Bronchial epithelial cell (primary cell): ENCODE measurements around the gene PGGHG. TPM values are rescaled to one million over a fixed set of nuclear protein-coding genes. Genes with fewer than 3 reads are reported as not detected.
"Not testable (repeated sequence)": the region's sequence is repeated elsewhere in the genome, so short reads cannot be mapped to it uniquely, and the experiment has no call there.

ENCODE experiments used
- DNase-seq: peaks from one replicate; pipeline ENCODE4 v3.0.0-alpha.2; 2010; ENCODE audit warnings: low read depth
- FAIRE-seq: peaks from 2 replicates; lab custom pipeline; 2011; peaks lifted over from hg19 to GRCh38; lab: Jason Lieb, UNC
- H3K27me3 ChIP-seq: 2 replicates; pipeline ENCODE4 v1.5.1; 2011; ENCODE audit warnings: low read length; ENCODE audit not compliant: control insufficient read depth, insufficient read depth
- H3K36me3 ChIP-seq: 2 replicates; pipeline ENCODE4 v1.5.1; 2011; ENCODE audit warnings: low read length; ENCODE audit not compliant: control insufficient read depth, insufficient read depth
- H3K4me3 ChIP-seq: 2 replicates; pipeline ENCODE4 v1.5.1; 2011; ENCODE audit warnings: mild to moderate bottlenecking, low read depth, low read length, control low read depth
- total RNA-seq: library from RNA; depleted of rRNA; stranded (reverse); fragments of >200 nt; gene quantifications from 2 replicates; pipeline ENCODE4 v1.2.1, GENCODE V29; 2014
- TF ChIP-seq, protein P1 (sequence below): IDR thresholded peaks from 2 replicates; pipeline ENCODE4 v1.5.1; 2011; ENCODE audit warnings: mild to moderate bottlenecking, moderate library complexity, low read length, control low read depth, inconsistent platforms; ENCODE audit not compliant: insufficient read depth, severe bottlenecking

The PGGHG gene
- total RNA-seq, 1 donor from 2014 or later, result 3.2 TPM

DNA sequence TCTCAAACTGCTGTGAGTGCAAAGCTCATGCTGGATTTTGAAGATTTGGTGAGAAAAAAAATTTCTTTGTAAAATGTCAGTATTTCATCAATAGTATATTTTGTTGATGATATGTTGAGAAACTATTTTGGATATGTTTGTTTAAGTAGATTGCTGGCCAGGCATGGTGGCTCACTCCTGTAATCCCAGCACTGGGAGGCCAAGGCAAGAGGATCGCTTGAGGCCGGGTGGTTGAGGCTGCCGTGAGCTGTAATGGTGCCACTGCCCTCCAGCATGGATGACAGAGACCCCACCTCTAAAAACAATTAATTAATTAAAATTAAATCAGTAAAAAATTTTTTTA, 38.6 kb downstream of the PGGHG start:
- Histone ChIP-seq H3K27me3 (no peaks in the 10 kb centered on the region), H3K36me3 (no peaks in the 10 kb centered on the region), H3K4me3 (no peak overlapping the region)
- no peak for FAIRE-seq
- TF ChIP-seq, protein P1, sequence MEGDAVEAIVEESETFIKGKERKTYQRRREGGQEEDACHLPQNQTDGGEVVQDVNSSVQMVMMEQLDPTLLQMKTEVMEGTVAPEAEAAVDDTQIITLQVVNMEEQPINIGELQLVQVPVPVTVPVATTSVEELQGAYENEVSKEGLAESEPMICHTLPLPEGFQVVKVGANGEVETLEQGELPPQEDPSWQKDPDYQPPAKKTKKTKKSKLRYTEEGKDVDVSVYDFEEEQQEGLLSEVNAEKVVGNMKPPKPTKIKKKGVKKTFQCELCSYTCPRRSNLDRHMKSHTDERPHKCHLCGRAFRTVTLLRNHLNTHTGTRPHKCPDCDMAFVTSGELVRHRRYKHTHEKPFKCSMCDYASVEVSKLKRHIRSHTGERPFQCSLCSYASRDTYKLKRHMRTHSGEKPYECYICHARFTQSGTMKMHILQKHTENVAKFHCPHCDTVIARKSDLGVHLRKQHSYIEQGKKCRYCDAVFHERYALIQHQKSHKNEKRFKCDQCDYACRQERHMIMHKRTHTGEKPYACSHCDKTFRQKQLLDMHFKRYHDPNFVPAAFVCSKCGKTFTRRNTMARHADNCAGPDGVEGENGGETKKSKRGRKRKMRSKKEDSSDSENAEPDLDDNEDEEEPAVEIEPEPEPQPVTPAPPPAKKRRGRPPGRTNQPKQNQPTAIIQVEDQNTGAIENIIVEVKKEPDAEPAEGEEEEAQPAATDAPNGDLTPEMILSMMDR, result no peak
- DNase-seq, result no peak

DNA sequence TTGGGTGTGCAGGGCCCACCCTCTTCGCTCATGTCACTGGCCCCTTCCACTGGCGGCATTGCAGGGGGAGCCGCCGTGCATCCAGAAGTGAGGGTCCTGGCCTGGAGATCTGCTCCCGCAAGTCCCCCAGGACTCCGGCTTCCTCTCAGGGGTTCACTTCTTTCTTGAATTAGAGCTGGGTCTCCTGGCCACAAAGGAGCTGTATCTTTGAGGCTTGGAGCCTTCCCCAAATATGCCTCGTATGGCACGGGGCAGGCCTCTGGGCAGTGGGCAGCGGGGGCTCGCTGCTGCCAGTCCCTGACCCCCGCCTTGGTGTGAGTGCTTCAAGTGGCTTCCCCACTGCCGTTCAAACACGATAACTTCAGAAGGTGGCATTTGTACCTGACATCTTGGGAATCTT, 39.1 kb downstream of the PGGHG start:
- DNase-seq, result no peak
- TF ChIP-seq, protein P1, result no peak
- Histone ChIP-seq H3K27me3 (peaks cover under 1% of the 10 kb centered on the region), H3K36me3 (no peaks in the 10 kb centered on the region), H3K4me3 (no peak overlapping the region)
- FAIRE-seq, result no peak

DNA sequence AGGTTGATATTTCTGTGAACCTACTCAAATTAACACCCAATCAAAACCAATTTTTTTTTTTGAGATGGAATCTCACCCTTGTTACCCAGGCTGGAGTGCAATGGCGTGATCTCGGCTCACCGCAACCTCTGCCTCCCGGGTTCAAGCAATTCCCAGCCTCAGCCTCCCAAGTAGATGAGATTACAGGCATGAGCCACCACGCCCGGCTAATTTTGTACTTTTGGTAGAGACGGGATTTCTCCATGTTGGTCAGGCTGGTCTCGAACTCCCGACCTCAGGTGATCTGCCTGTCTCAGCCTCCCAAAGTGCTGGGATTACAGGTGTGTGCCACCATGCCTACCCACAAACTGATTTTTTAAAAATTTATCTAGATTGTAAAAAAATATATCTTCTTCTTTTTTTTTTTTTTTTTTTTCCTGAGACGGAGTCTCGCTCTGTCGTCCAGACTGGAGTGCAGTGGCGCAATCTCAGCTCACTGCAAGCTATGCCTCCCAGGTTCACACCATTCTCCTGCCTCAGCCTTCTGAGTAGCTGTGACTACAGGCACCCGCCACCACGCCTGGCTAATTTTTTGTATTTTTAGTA, 39.7 kb downstream of the PGGHG start:
- H3K4me3 ChIP-seq, FAIRE-seq, DNase-seq, H3K36me3 ChIP-seq, H3K27me3 ChIP-seq: not testable (repeated sequence)

DNA sequence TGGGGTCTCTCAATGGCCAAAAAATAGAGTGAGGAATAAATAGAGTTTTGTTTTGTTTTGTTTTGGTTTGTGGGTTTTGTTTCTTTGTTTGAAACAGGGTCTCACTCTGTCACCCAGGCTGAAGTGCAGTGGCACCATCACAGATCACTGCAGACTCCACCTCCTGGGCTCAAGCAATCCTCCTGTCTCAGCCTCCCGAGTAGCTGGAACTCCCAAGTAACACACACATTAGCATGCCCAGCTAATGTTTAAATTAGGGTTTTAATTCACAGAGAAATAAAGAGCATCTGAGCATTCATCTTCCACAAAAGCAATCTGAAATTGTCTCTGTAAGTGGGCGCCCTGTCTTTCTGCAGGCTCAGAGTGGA, 40.9 kb downstream of the PGGHG start:
- H3K27me3 ChIP-seq, result peaks cover 4% of the 10 kb centered on the region
- no peaks in the 10 kb centered on the region for H3K36me3 ChIP-seq
- DNase-seq, result no peak
- no peak overlapping the region for H3K4me3 ChIP-seq
- no peak for FAIRE-seq
- TF ChIP-seq, protein P1, result no peak

DNA sequence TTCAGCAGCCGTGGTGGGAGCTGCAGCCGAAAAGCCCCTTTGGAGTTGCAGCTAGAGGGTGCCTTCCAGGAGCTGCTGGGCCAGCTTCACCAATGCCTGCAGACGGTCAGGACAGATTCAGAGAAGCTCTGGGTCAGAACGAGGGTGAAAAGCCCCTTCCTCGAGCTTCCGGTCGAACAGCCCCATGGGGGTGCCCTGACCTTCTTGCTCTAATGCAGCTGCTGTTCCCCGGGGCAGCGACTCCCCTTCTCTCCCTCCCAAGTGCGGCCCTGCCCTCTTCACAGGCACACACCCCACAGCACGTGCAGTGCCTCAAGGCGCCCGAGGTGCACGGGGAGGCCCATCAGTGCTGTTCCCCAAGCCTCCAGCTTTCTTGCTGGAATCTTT, 41.4 kb downstream of the PGGHG start:
- TF ChIP-seq, protein P1, result no peak
- Histone ChIP-seq H3K27me3 (peaks cover 4% of the 10 kb centered on the region), H3K4me3 (no peak overlapping the region), H3K36me3 (no peaks in the 10 kb centered on the region)
- DNase-seq (no peak), FAIRE-seq (no peak)

DNA sequence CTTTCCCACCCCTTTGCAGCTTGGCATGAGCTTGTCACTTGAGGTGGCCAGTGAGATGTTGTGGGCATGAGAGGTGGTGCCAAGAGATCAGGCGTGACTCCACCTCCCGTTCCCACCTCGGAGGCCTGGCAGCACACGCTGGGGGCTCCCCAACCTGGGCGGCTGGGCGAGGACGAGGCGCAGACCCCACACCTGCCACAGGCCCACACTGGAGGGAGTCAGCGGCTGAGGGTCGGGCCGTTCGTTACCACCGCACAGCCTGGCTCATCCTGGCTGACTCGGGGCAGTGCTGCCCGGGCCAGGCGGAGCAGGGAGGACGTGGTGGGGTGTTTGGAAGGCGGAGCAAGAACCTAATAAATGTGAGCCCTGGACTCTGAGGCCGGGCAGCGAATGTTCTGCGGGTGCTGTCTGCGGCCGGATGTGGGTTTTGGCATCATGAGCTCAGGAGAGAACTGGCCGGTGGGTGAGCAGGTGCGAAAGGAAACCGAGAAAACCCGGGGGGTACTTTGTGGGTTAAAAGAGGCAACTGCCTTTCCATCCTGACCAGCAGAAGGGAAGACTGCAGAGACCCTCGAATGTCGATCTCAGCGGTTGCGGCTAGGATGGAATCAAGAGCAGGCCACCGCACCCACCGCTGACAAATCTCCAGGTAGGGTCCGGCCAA, 41.9 kb downstream of the PGGHG start:
- H3K4me3 ChIP-seq, result no peak overlapping the region
- no peaks in the 10 kb centered on the region for H3K36me3 ChIP-seq
- FAIRE-seq (no peak), DNase-seq (no peak)
- TF ChIP-seq, protein P1, result no peak
- H3K27me3 ChIP-seq, result peaks cover 4% of the 10 kb centered on the region
